ENCODE data around the gene CFAP73.

- TF ChIP-seq EP300 (conservative IDR thresholded peaks at IDR 0.05; ENCODE audit: poor library complexity, severe bottlenecking) = no peak
- TF ChIP-seq EZH2 (IDR thresholded peaks at IDR 0.05; ENCODE audit: borderline replicate concordance, insufficient read depth, low read length, poor library complexity, severe bottlenecking) = no peak
- TF ChIP-seq CTCF (IDR thresholded peaks at IDR 0.05; ENCODE audit: poor library complexity, severe bottlenecking) = no peak
- no peak for TF ChIP-seq POLR2AphosphoS5 (IDR thresholded peaks at IDR 0.05)
- no peak for TF ChIP-seq REST (IDR thresholded peaks at IDR 0.05; ENCODE audit: borderline replicate concordance)
- no peak for TF ChIP-seq TAF1 (IDR thresholded peaks at IDR 0.05; ENCODE audit: low read depth)
These were observed 12.0 kb downstream of the CFAP73 start for GRCh38 chr12:113161415-113162016.

All from neural cell (in vitro differentiated cells).